HG03342 (cell line): ENCODE results near the gene C17orf50.

Experiments used
- ATAC-seq: cut with Tn5 transposase; IDR thresholded peaks from one replicate; pipeline ENCODE4 v1.9.1; 2021; ENCODE audit warnings: mild to moderate bottlenecking, moderate library complexity; ENCODE audit not compliant: unreplicated experiment

The C17orf50 gene

DNA sequence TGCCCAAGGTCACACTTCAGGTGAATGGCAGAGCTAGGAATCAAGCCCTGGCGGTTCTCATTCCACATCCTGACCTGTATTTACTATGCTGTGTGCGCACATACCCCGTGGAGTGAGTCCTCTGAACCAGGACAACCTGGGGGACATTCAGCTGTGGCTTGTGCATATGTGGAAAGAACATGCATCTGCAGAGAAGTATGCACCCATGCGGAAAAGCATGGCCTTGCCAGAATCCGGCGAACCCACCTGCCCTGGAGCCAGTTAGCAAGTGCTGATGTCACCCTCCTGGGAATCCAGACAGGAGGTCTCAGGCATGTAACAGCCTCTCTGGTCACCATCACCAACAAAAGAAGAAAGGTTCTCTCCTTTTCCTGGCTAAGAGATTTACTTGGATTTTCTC is 27.3 kb upstream of the C17orf50 start:
- ATAC-seq: no peak

DNA sequence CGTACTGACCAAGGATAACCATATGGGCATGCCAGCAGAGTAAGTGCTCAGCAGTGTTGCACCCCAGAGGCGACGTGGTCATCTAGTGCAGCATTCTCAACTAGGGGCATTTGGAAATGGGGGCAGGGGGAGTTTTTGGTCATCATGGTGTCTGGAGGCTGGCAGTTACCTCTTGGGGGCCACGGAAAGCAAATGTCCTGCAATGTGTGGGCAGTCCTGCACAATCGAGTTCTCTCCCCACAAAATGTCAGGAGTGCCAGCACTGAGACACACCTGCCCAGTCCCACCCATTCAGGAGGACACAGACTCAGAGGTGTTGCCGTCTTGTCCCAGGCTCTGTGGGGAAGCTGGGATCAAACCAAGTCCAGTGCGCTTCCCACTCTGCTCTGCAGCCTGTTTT is 26.3 kb upstream of the C17orf50 start:
- ATAC-seq: no peak

DNA sequence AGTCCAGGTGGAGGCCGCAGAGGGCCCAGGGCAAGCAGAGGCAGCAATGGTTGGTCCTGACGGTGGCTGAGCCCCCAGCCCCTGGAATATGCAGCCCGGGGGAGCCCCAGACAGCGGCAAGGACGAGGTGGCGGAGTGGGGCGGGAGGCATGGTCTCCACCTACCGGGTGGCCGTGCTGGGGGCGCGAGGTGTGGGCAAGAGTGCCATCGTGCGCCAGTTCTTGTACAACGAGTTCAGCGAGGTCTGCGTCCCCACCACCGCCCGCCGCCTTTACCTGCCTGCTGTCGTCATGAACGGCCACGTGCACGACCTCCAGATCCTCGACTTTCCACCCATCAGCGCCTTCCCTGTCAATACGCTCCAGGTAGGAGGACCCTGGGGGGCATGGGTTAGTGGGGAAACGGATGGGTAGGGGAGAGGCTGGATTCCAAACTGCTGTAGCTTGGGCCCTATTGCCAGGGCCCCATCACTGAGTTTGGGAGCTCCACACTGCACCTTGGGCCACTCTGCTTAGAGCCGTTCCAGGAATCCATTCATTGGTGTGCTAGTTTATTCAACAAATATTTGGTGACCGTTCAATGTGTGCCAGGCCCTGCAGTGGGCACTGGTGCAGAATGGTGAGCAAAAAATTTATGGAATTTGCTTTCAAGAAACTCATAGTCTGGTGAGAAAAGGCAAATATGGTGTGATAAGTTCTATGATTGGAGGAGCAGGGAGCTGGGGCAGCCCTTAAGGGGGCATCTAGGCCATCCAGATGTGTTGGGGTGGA is 25.5 kb upstream of the C17orf50 start:
- no peak for ATAC-seq

DNA sequence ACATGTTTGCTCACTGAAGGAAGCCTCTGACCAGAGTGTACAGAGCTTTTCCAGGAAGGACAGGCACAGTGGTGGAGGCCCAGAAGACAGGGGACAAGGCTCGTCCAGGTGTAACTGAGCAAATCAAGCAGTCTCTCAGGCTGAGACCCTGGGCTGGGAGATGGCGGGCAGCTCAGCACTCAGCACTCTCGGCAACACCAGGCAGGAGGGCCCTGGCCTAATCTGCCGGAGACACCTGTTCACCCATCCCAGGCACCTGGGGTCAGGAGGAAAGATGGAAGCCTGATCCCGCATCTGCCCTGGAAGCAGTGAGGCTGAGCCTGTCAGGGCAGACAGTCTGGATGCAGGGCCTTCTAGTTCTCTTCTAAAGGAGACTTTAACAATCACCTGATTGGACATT is 24.5 kb upstream of the C17orf50 start:
- no peak for ATAC-seq

DNA sequence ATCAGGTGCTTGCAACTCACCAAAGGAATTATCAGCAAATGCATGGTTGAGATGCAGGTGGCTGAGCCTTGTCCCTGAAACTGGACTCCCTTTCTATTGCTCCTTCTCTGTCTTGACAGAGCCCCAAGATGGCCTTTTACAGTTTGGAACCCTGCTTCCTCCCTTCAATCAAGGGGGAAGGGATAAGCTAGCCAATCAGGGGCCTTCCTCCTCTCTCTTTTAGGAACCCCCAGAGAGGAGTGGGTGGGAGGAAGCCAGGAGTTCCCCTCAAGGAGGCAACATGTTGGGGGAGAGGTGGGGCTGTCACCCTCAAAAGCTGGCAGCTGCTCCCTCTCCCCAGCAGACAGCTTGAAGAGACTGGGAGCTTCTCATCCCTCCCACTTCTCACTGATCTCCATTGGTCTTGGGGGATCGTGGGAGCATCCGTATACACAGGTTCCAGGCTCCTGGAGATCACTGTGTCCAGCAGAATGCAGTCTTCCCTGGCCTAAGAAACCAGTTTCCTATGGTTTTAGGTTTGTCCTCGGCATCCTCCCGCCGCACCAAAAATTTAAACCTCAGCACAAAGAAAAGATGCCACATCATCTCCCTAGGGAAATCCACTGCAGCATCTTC is 22.1 kb upstream of the C17orf50 start:
- ATAC-seq: no peak

DNA sequence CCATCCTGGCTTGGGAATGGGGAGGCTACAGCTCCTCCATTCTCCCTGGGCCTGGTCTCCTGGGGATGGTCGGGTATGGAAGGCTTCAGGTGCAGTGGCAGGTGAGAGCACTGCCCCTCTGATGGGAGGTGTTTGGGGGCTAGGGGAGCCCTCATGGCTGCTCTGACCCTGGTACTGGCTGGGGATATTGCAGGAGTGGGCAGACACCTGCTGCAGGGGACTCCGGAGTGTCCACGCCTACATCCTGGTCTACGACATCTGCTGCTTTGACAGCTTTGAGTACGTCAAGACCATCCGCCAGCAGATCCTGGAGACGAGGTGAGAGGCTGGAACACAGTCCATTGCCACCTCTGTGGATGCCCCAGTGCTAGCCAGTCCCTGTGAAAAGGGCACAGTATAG is 20.5 kb upstream of the C17orf50 start:
- no peak for ATAC-seq

DNA sequence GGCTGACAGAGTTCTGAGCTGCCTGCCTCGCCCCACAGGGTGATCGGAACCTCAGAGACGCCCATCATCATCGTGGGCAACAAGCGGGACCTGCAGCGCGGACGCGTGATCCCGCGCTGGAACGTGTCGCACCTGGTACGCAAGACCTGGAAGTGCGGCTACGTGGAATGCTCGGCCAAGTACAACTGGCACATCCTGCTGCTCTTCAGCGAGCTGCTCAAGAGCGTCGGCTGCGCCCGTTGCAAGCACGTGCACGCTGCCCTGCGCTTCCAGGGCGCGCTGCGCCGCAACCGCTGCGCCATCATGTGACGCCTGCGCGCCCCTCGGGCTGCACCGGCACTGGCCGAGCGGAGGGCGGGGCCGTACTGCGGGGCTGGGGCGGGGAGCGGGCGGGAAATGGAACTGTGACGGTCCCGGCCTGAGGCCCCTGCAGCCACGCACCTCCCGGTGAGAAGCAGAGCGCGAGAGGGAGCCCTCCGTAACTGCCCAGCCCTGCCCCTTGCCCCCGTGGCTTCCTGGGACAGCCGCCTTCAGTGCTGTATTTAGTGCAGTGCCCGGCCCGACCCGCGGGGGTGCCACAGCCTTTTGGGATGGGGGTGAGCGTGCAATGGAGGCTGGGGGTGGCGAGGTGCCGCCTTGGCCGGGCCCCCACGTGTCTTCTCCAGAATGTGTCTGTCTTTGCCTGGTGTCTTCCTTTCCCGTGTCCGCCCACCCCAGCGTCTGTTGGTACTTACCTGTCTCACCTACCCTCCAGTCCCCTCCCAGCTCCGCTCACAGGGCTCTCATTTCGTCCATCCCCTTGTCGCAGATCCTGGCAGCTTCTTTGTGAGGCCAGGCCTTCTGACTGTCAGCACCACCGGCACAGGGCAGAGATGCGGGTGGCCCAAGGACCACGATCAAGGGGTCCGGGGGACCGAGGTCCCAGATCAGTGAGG is 19.4 kb upstream of the C17orf50 start:
- ATAC-seq: no peak

DNA sequence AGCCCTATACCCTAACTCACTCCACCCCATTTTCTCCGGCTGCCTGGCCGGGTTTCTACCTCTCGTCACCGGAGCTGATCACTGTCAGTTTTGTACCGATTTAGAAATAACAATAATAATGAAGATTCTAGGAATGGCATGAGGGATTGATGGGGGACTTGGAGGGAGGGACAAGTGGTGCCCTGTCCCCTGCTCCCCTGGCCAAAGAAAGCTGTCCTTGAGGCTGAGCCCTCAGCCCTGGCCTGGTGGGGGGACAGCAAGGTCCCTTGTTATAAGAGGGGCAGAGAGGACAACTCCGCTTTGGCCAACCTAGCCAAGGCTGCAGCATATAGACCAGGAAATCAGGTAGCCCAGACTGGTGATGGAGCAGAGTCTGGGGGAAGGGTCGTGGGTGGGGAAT is 18.2 kb upstream of the C17orf50 start:
- no peak for ATAC-seq

DNA sequence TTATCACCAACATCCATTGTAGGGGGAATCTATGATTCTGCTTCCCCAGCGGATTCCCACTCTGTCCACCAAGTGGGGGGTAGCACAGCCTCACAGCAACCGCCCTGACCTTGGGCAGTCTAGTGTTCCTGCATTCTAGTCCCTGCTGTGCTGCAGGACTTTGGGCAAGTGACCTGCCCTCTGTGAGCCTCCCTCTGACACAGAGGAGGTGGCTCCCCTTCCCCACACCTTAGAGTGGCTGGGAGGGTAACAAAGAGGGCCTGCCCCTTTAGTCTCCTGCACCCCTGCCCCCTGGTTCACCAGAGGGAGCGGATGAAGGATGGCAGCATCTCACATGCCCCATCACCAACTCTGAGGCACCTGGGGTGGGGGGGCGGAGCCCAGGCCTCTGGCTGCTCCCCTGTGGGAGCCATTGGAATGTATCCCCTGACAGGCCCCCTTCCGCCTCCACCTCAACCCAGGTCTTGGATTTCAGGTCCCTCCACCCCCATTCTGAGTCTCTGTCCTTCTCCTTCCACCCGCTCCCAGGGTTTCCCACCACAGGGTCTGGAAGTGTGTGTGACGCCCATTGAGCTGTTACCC is 17.7 kb upstream of the C17orf50 start:
- no peak for ATAC-seq

DNA sequence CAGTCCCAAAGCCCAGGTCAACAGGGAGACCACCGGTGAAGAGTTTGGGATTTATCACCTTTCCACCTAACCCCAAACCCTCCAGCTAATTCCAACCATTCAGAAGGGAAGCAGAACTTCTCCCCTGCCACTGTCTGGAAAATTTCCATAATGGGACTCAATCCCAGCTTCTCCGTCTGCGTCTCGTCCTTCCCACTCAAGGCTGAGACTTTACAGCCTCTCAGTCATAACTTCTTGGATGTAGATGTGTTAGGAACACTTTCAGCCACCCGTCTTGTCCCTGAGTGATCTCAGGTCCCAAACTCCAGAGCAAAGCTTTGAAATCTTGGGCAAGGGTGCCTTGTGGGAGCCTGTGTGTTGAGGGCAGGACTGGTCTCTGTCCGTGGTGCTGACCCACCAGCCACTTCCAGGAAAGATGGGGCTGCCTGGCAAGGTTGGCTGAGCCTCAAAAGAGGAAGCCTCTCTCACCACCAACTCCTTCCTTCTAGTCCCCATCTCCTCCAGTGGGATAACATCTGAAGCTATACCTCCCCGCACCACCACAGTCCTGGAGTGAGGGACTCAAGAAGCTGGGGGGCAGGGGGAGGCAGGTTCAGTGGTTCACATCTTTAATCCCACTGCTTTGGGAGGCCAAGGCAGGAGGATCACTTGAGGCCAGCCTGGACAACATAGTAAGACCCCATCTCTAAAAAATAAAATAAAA is 16.9 kb upstream of the C17orf50 start:
- no peak for ATAC-seq

DNA sequence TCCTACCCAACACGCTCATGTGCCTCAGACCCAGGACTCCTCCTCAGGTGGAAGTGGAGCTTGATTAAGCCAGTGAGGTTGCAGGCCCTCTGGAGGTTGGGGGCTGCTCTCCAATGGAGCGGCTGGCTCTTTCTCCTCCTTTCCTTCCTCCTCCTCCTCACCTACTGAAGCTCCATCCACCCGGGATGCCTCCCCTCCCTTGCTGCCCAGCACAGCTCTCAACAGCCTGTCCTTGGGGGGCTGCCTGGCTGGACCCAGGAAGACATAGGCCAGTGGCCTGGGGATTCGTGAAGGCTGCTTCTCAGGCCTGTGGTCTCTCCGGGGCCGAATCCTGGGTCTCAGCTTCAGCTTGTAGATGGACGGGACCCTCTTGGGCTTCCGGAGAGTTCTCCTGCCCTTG is 15.9 kb upstream of the C17orf50 start:
- no peak for ATAC-seq

DNA sequence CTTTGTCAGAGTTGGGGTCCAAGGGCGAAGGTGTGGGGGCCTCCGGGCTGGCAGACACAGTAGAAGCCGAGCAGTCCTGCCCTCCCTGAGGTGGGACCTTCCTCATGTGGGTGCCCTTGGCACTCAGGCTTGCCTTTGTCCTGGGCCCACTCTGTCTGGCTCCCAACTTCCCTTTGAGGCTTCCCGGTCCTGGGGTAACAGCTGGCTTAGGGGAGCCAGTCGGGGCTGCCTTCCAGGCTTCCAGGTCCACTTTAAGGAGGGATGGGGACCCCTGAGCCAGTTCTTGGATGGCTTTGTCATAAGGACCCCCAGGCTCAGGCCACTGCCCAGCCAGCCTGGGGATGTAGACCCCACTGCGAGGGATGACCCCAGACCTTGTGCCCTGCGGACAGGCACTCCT is 15.4 kb upstream of the C17orf50 start:
- ATAC-seq: no peak

DNA sequence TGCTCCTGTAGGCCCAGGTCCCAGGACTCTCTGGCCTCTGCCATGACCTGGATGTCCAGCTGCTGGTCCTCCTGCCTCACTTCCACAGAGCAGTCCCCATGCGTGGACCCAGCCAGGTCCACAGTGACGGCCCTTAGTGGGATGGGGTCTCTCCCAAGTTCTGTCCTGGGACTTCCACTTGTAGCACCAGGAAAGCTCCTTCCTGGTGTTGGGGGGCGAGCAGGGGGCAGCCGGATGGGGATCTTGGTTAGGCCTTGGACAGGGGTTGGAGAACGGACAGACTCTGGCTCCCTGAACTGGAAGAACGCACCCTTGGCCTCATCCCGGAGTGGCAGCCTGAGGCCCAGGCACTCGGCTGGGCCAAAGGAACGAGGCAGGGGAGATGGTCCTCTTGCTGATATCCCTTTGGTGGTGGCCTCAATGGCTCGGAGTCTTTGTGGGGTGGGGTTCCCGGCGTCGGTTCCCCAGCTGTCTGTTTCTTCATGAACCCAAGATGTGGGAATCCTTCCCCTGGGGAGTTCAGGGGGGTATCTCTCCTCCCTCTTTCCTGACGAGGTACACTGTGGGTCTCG is 14.9 kb upstream of the C17orf50 start:
- ATAC-seq: no peak

DNA sequence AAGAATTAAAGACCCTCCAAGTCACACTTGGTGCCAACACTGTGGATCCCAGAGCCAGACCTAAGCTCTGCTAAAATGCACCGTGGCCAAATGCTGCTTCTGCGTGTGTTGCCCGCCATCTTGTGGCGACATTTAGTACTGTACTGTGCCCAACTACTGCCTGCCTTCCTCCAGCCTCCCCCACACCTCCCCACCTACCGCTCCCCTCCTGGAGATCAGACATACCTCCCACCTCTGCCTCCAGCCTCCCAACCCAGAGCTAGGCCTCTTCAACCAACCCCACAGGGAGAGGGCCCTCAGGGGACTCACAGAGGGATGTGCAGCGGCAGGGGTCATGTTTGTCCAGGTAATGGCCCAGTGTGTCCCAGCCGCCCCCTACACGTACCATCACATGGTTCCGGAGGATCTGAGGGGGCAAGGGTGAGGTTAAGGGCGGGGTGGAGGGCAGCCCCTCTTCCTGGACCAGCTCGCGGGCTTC is 13.1 kb upstream of the C17orf50 start:
- ATAC-seq: no peak

DNA sequence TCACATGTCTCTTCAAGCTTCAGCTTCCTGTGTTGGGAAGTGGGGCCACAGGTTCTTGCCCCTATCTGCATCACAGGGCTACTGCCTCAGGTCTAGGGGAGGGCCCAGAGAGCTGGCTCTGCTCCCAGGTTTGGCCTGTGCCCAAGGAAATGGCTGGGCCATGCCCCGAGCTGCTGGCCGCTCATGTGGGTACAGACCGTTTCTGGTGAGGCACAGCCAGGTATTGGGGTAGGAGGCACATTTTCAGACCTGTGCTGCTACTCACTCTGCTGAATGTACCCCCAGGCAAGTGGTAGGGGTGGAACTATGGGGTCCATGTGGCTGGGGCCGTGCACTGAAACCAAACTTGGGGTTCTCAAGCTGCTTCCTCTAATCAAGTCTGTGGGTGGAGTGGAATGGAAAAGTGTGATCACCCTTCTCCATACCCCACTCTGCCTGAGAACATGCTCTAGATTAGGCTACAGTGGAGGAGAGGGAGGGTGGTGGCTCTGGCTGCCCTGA is 12.3 kb upstream of the C17orf50 start:
- ATAC-seq: no peak

DNA sequence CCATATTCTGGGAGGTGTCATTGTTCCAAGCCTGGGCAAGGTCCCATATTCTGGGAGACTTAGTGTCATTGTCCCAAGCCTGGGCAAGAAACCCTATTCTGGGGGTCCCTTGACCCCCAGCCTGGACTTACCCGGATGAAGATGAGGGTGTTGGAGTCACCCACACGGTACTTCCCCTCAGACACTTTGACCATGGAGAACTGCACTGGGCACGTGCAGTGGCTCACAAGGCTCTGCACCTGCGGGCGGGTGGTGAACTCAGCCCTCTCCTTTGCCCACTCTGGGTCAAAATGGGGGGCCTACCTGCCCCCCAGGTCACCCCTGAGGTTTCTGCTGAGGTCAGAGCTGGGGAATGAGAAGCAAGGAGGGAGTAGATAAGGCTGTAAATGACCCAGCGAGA is 11.7 kb upstream of the C17orf50 start:
- no peak for ATAC-seq

DNA sequence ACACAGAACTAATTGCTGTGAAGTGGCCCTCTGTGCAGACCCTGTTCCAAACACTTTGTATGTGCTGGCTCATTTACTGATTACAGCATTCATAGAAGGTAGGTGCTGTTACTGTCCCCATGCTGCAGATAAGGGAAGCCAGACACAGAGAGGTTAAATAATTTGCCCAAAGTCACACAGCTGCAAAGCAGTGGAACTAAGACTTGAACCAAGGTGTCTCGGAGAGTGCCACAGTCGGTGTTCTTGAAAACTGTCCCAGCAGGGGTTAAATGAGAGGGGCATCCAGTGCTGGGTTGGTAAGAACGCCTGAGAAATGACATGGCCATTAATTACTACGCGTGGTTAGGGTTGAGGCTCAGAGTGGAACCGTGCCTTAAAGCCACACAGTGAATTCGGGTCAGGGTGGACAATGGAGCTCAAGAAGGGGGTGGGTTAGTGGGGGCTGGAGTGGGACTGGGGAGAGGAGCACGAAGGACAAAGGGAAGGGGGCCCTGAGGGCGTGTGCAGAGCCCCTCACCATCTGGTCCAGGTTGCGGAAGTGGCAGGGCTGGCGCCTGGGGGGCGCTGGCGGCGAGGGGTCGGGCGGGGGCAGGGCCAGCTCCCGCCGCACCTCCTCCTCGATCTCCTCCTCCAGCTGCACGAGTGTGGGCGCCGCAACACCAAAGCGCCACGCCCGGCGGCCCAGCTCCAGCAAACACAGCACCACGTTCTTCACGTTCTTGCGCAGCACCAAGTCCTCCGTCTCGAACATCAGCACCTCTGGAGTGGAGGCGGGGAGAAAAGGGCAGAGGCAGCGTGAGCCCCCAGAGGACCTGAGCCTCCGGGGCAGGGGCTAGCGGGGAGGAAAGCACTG is 10.9 kb upstream of the C17orf50 start:
- no peak for ATAC-seq

DNA sequence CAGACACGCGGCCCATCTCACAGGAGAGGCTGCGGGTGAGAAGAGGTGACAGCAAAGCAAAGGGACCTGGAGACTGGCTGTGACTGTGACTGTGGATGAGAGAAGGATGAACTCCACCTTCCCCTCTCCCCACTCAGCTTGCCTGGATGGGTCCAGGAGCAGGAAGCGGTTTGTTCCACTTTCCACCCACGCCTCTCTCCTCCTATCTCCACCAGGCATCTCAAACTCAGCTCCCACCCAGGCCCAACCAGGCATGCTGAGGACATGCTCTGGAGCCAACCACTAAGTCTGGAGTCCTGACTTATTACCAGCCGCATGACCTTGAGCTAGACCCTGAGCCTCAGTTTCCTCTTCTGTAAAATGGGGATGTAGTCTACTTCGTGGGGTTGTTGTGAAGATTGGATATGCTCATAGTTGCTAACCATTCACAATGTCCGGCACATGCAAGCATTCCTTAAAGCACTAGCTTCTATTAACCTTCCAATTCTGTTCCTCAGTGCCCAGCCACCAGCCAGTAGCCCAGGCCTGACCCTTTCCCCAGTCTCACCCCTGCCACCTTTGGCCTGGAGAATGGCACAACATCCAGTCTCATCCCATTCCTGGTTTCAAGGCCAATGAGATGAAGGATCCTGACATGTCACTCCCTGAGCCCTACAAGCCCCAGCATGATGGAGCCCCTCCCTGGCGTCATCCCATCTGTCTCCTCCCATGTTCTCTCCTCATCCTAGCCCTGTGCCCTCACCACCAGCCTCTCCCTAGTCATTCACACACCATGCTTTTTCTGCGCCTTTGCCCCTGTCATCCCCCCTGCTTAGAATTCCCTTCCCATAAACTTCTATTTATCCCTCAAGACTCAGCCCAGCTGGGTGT is 9.9 kb upstream of the C17orf50 start:
- no peak for ATAC-seq
